Endothelial cell of umbilical vein (primary cell): Measurements from ENCODE around the gene NFATC1.

Source experiments
- EZH2 ChIP-seq: IDR thresholded peaks from 2 replicates; pipeline ENCODE4 v1.6.1; 2012; ENCODE audit warnings: borderline replicate concordance, low read depth, mild to moderate bottlenecking, moderate library complexity, low read length, inconsistent platforms; ENCODE audit not compliant: severe bottlenecking
- JUN ChIP-seq: IDR thresholded peaks from 2 replicates; pipeline ENCODE4 v1.6.1; 2011; ENCODE audit warnings: borderline replicate concordance, low read depth; ENCODE audit not compliant: insufficient read length, insufficient read depth
- MYC ChIP-seq: IDR thresholded peaks from one replicate; pipeline ENCODE4 v1.6.1; 2011; ENCODE audit warnings: mild to moderate bottlenecking, low read depth, low read length
- POLR2A ChIP-seq: IDR thresholded peaks from 2 replicates; pipeline ENCODE4 v1.6.1; 2012; ENCODE audit warnings: low read depth, mild to moderate bottlenecking, control low read depth, low read length
- TF ChIP-seq, protein P1 (sequence below), 2 donors: IDR thresholded peaks; 1 replicate in 1 of 2; 2 replicates in 1 of 2; pipeline ENCODE4 v1.5.1; 2011; ENCODE audit warnings: low read length in 2 of 2, mild to moderate bottlenecking in 2 of 2, moderate library complexity in 2 of 2, control low read depth in 1 of 2, inconsistent platforms in 1 of 2, low read depth in 1 of 2; ENCODE audit not compliant: insufficient read depth in 1 of 2; ENCODE audit errors: extremely low read depth in 1 of 2

DNA sequence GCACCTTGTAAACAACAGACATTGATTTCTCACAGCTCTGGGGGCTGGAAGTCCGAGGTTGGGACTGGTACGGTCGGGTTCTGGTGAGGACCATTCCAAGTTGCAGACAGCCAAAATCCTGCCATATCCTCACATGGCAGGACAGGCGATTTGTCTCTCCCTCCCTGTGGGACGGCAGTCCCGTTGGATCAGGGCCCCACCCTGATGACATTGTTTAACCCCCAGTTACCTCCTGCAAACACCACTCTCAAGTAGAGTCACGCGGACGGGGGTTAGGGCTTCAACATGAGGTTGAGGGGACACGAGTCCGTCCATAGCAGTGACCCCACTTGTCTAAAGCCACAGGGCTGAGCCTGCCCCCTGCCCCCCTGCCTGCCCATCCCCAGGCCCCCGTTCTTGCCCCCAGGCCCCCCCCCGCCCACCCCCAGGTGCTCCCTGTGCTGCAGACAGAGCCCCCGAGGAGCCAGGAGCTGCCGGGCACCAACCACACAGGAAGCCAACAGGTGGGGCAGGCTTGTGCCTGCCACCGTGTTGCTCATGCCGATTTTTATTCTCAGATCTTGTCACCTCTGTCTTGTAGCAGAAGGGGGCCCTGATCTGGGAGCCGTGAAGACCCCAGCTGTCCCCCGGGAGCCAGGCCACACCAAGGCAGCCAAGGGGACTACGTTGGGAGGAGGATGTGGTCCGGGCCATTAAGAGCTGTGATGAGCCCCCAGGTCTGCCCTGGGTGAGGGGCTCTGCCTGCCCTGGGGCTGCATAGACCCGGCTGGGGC is 82.2 kb downstream of the NFATC1 start:
- TF ChIP-seq JUN (no peak), EZH2 (no peak), POLR2A (no peak), MYC (no peak)
- TF ChIP-seq, protein P1, sequence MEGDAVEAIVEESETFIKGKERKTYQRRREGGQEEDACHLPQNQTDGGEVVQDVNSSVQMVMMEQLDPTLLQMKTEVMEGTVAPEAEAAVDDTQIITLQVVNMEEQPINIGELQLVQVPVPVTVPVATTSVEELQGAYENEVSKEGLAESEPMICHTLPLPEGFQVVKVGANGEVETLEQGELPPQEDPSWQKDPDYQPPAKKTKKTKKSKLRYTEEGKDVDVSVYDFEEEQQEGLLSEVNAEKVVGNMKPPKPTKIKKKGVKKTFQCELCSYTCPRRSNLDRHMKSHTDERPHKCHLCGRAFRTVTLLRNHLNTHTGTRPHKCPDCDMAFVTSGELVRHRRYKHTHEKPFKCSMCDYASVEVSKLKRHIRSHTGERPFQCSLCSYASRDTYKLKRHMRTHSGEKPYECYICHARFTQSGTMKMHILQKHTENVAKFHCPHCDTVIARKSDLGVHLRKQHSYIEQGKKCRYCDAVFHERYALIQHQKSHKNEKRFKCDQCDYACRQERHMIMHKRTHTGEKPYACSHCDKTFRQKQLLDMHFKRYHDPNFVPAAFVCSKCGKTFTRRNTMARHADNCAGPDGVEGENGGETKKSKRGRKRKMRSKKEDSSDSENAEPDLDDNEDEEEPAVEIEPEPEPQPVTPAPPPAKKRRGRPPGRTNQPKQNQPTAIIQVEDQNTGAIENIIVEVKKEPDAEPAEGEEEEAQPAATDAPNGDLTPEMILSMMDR (IDR thresholded peaks at IDR 0.05; ENCODE audit: extremely low read depth in 1 of 2, insufficient read depth in 1 of 2, low read depth in 1 of 2, low read length in 2 of 2): no peak
